ENCODE results near the gene ANKRD29. TPM values are rescaled to one million over a fixed set of nuclear protein-coding genes. Genes with fewer than 3 reads are reported as not detected.

Gene ANKRD29
- total RNA-seq, 1 experiment from 2014 or later = 8.2 TPM

- no peaks in the 10 kb centered on the region for H3K9me3 ChIP-seq
- no TSS peak for BruUV-seq (replicated peaks)
- Mint-ChIP-seq H3K4me3 (ENCODE audit: unreplicated experiment) (peak overlapping the region; percentile 55), H3K9me3 (ENCODE audit: unreplicated experiment) (no peaks in the 10 kb centered on the region), H3K36me3 (ENCODE audit: insufficient read depth, unreplicated experiment) (peaks cover 26% of the 10 kb centered on the region), H3K27me3 (ENCODE audit: insufficient read depth, unreplicated experiment) (no peaks in the 10 kb centered on the region), H3K27ac (ENCODE audit: unreplicated experiment) (peak overlapping the region; percentile 85), H3K4me1 (ENCODE audit: low read depth, unreplicated experiment) (peaks cover 14% of the 10 kb centered on the region)
- no peak overlapping the region for H3K4me3 ChIP-seq (ENCODE audit: low read depth, low read length)
- H3K36me3 ChIP-seq (ENCODE audit: control insufficient read depth, insufficient read depth, low read length) = no peaks in the 10 kb centered on the region
- intact Hi-C loops (cut with micrococcal nuclease; ENCODE audit: unreplicated experiment) = loop anchor here (1.0 kb wide), 1 partner anchor 33 kb away; no protein-coding TSS in a partner anchor
- ChIA-PET CTCF (interaction anchor here (1.1 to 1.4 kb wide), 3 partner anchors 22 to 52 kb away, joined by 4 to 7 read pairs (median 4); no protein-coding TSS in a partner anchor), POLR2A (interaction anchor here (0.6 to 0.7 kb wide), 2 partner anchors 38 to 165 kb away, joined by 3 to 5 read pairs; no protein-coding TSS in a partner anchor)
- peaks cover 36% of the 10 kb centered on the region for H3K4me1 ChIP-seq
- no peaks in the 10 kb centered on the region for H3K27me3 ChIP-seq (replicated peaks; ENCODE audit: control insufficient read depth, insufficient read depth, low read length)
- no peak for TF ChIP-seq CTCF (IDR thresholded peaks at IDR 0.05; ENCODE audit: insufficient read depth in 1 of 2, low read depth in 1 of 2, low read length in 1 of 2, severe bottlenecking in 1 of 2, unreplicated experiment in 1 of 2)
- DNase-seq = peak; percentile 45 to 50
Measured at GRCh38 chr18:23650968-23651927, 11.5 kb downstream of the ANKRD29 start.

- Mint-ChIP-seq H3K4me3 (ENCODE audit: unreplicated experiment) (no peak overlapping the region), H3K4me1 (ENCODE audit: low read depth, unreplicated experiment) (peaks cover 14% of the 10 kb centered on the region), H3K27ac (ENCODE audit: unreplicated experiment) (no peak overlapping the region), H3K27me3 (ENCODE audit: insufficient read depth, unreplicated experiment) (no peaks in the 10 kb centered on the region), H3K9me3 (ENCODE audit: unreplicated experiment) (no peaks in the 10 kb centered on the region), H3K36me3 (ENCODE audit: insufficient read depth, unreplicated experiment) (peaks cover 26% of the 10 kb centered on the region)
- no peak overlapping the region for H3K4me3 ChIP-seq (ENCODE audit: low read depth, low read length)
- intact Hi-C loops (cut with micrococcal nuclease; ENCODE audit: unreplicated experiment) = no loop called here
- peaks cover 36% of the 10 kb centered on the region for H3K4me1 ChIP-seq
- no peak for DNase-seq
- no peaks in the 10 kb centered on the region for H3K9me3 ChIP-seq
- no TSS peak for BruUV-seq (replicated peaks)
- TF ChIP-seq CTCF (IDR thresholded peaks at IDR 0.05; ENCODE audit: insufficient read depth in 1 of 2, low read depth in 1 of 2, low read length in 1 of 2, severe bottlenecking in 1 of 2, unreplicated experiment in 1 of 2) = no peak
- no peaks in the 10 kb centered on the region for H3K36me3 ChIP-seq (ENCODE audit: control insufficient read depth, insufficient read depth, low read length)
- ChIA-PET POLR2A (no interaction called here), CTCF (no interaction called here)
- no peaks in the 10 kb centered on the region for H3K27me3 ChIP-seq (replicated peaks; ENCODE audit: control insufficient read depth, insufficient read depth, low read length)
Measured at GRCh38 chr18:23648940-23649607, 13.6 kb downstream of the ANKRD29 start.

- no peaks in the 10 kb centered on the region for H3K9me3 Mint-ChIP-seq (ENCODE audit: unreplicated experiment)
- POLR2A ChIA-PET = no interaction called here
- BruUV-seq (replicated peaks) = no TSS peak
- Histone ChIP-seq H3K9me3 (no peaks in the 10 kb centered on the region), H3K4me3 (ENCODE audit: low read depth, low read length) (no peak overlapping the region), H3K36me3 (ENCODE audit: control insufficient read depth, insufficient read depth, low read length) (no peaks in the 10 kb centered on the region), H3K27me3 (replicated peaks; ENCODE audit: control insufficient read depth, insufficient read depth, low read length) (no peaks in the 10 kb centered on the region), H3K4me1 (peaks cover 36% of the 10 kb centered on the region)
- no peak overlapping the region for H3K27ac Mint-ChIP-seq (ENCODE audit: unreplicated experiment)
- TF ChIP-seq CTCF (IDR thresholded peaks at IDR 0.05; ENCODE audit: insufficient read depth in 1 of 2, low read depth in 1 of 2, low read length in 1 of 2, severe bottlenecking in 1 of 2, unreplicated experiment in 1 of 2) = no peak
- intact Hi-C loops (cut with micrococcal nuclease; ENCODE audit: unreplicated experiment) = no loop called here
- no peaks in the 10 kb centered on the region for H3K27me3 Mint-ChIP-seq (ENCODE audit: insufficient read depth, unreplicated experiment)
- CTCF ChIA-PET = no interaction called here
- peaks cover 14% of the 10 kb centered on the region for H3K4me1 Mint-ChIP-seq (ENCODE audit: low read depth, unreplicated experiment)
- H3K36me3 Mint-ChIP-seq (ENCODE audit: insufficient read depth, unreplicated experiment) = peaks cover 26% of the 10 kb centered on the region
- no peak for DNase-seq
- H3K4me3 Mint-ChIP-seq (ENCODE audit: unreplicated experiment) = no peak overlapping the region
Measured at GRCh38 chr18:23648456-23648855, 14.3 kb downstream of the ANKRD29 start.

All from Caco-2 (cell line).